ENCODE measurements around the gene GOLGA2.

- TF ChIP-seq CTCF (IDR thresholded peaks at IDR 0.05 in 4 of 5, conservative IDR thresholded peaks at IDR 0.05 in 1 of 5) (peak; percentile 55 to 78 (median 69)), POLR2A (IDR thresholded peaks at IDR 0.05) (no peak)
Measured at GRCh38 chr9:128254855-128255759, 20.7 kb downstream of the GOLGA2 start.
